Astrocyte of the spinal cord (primary cell): ENCODE measurements around the gene AKT1.

ENCODE experiments used
- DNase-seq: peaks from one replicate; pipeline ENCODE4 v3.0.0; 2011; ENCODE audit warnings: low read depth, low spot score
- H3K4me3 ChIP-seq: 2 replicates; pipeline ENCODE4 v1.5.1; 2011; ENCODE audit warnings: low read depth, mild to moderate bottlenecking, low read length, moderate library complexity
- CTCF ChIP-seq: IDR thresholded peaks from 2 replicates; pipeline ENCODE4 v1.5.1; 2012; ENCODE audit warnings: low read depth, mild to moderate bottlenecking, low read length, inconsistent platforms
- in situ Hi-C: cut with HindIII; loops from 2 replicates; pipeline ENCODE4 v1.10.0; 2017; ENCODE audit warnings: low sequenced_read_pairs

The AKT1 gene

GRCh38 chr14:104805326-104805678 is 9.8 kb upstream of the AKT1 start:
- in situ Hi-C loops, result no loop called here
- peak; percentile 89 for DNase-seq
- no peak overlapping the region for H3K4me3 ChIP-seq
- no peak for TF ChIP-seq CTCF

DNA sequence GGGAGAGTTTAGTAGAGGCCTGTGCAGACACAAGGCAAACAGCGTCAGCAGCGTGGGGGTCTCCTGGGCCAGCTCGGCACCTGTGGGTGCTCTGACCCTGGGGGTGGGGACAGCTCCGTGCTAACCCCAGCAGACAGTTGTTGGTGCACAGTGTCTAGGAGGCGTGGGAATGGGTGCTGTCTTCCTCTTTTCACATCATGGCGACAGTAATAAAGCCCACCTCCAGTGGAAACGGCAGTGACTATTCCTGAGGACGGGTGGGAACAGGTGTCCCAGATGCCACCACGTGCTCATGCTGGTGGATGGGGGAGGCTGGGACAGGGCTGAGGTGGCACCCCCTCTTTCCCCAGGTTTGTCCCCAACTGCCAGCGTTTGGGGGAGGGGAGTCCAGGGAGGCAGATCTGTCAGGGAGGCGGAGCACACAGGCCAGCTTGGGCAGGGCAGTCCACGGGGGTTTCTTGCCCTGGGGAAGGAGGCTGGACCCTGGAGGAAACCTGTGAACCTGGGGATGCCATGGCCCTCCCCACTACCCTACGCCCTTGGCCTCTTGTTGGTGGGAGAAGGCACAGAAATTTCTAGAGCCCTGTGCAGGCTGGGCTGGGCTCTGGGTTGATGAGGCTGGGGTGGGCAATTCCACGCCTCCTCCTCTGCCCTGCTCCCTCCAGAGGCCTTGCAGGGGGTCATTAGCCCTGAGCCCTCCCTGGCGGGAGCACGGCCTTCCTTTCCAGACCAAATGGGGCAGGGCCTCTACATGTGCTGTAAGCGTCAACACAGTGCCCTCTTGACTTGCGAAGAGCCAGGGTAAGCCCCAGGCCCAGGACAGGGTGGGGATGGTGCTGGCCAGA is 9.2 kb upstream of the AKT1 start:
- in situ Hi-C loops, result no loop called here

GRCh38 chr14:104803912-104804410 is 8.4 kb upstream of the AKT1 start:
- in situ Hi-C loops, result no loop called here
- H3K4me3 ChIP-seq, result no peak overlapping the region
- TF ChIP-seq CTCF, result no peak
- no peak for DNase-seq

More for the DNA sequence above, 9.2 kb upstream of the AKT1 start:
- no peak for TF ChIP-seq CTCF
- DNase-seq, result no peak
- no peak overlapping the region for H3K4me3 ChIP-seq

DNA sequence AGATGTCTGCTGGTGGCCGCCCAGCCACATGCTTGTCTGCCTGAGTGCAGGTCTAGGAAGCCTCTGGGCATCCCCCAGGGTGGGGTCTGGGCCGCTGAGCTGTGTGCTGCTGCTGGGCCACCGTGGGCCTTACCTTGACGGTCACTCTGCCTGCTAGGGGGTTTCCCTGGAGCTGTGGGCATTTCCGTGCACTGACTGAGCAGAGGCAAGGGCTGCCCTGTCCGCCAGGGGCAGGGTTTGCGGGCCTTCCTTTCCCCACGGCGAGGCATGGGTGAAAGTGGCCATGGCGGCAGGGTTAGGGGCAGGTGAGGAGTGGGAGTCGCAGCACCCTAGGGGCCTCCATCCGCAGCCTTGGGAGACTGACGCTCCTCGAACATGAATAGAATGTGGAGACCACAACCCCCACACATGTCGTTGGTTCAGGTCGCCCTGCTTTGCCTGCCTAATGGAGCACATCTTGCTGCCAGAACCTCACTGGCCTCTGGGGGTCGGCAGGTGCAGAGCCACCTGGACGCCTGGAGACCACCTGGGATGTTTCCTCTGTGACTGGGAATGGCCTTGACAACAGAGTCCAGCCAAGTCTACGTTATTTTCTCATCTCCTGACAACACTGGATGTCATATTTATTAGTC is 7.8 kb upstream of the AKT1 start:
- H3K4me3 ChIP-seq, result no peak overlapping the region
- DNase-seq, result no peak
- TF ChIP-seq CTCF, result no peak
- in situ Hi-C loops, result no loop called here

- in situ Hi-C loops, result no loop called here
- TF ChIP-seq CTCF, result no peak
- no peak overlapping the region for H3K4me3 ChIP-seq
- no peak for DNase-seq
These were observed 7.0 kb upstream of the AKT1 start for GRCh38 chr14:104802394-104803184.
